GM23248 (cell line): Measurements from ENCODE around the gene LAMA4. TPM values are rescaled to one million over a fixed set of nuclear protein-coding genes. Genes with fewer than 3 reads are reported as not detected.

Source experiments
- DNase-seq: peaks from one replicate; pipeline ENCODE4 v3.0.0-alpha.2; 2015
- H2AFZ ChIP-seq: fragments of 200-600 bp; sonication (generic); 2 replicates; pipeline ENCODE4 v1.6.1; 2016; ENCODE audit warnings: antibody characterized with exemption
- H3F3A ChIP-seq: fragments of 200-600 bp; sonication (generic); 2 replicates; pipeline ENCODE4 v1.6.1; 2016; ENCODE audit warnings: mild to moderate bottlenecking, antibody characterized with exemption, mixed run types; ENCODE audit not compliant: insufficient read depth
- H3K27ac ChIP-seq: fragments of 200-600 bp; sonication (generic); 2 replicates; pipeline ENCODE4 v1.5.1; 2016; ENCODE audit warnings: mild to moderate bottlenecking
- H3K27me3 ChIP-seq: fragments of 200-600 bp; sonication (generic); replicated peaks from 2 replicates; pipeline ENCODE4 v1.6.1; 2016; ENCODE audit warnings: mild to moderate bottlenecking; ENCODE audit not compliant: insufficient read depth
- H3K36me3 ChIP-seq: fragments of 200-600 bp; sonication (generic); 2 replicates; pipeline ENCODE4 v1.6.1; 2016; ENCODE audit warnings: low read depth, mild to moderate bottlenecking
- H3K4me1 ChIP-seq: fragments of 200-600 bp; sonication (generic); 2 replicates; pipeline ENCODE4 v1.6.1; 2016; ENCODE audit warnings: mild to moderate bottlenecking; ENCODE audit not compliant: insufficient read depth
- H3K4me2 ChIP-seq: fragments of 200-600 bp; sonication (generic); one replicate; pipeline ENCODE4 v1.6.1; 2016; ENCODE audit warnings: mild to moderate bottlenecking; ENCODE audit not compliant: unreplicated experiment
- H3K4me3 ChIP-seq: fragments of 200-600 bp; sonication (generic); 2 replicates; pipeline ENCODE4 v1.5.1; 2016; ENCODE audit warnings: mild to moderate bottlenecking
- H3K79me2 ChIP-seq: fragments of 200-600 bp; sonication (generic); 2 replicates; pipeline ENCODE4 v1.6.1; 2016; ENCODE audit warnings: mild to moderate bottlenecking; ENCODE audit not compliant: insufficient read depth
- H3K9ac ChIP-seq: fragments of 200-600 bp; sonication (generic); 2 replicates; pipeline ENCODE4 v1.6.1; 2016; ENCODE audit warnings: mild to moderate bottlenecking
- H3K9me2 ChIP-seq: fragments of 200-600 bp; sonication (generic); 2 replicates; pipeline ENCODE4 v1.6.1; 2016; ENCODE audit warnings: mixed run types, mild to moderate bottlenecking, moderate library complexity; ENCODE audit not compliant: insufficient read depth
- H3K9me3 ChIP-seq: fragments of 200-600 bp; sonication (generic); one replicate; pipeline ENCODE4 v1.6.1; 2017; ENCODE audit warnings: low read depth
- H4K20me1 ChIP-seq: fragments of 200-600 bp; sonication (generic); 2 replicates; pipeline ENCODE4 v1.6.0; 2016; ENCODE audit not compliant: insufficient read depth
- EZH2 ChIP-seq: fragments of 200-600 bp; sonication (generic); IDR thresholded peaks from 2 replicates; pipeline ENCODE4 v1.6.1; 2018; ENCODE audit warnings: antibody characterized with exemption, mild to moderate bottlenecking; ENCODE audit not compliant: insufficient read depth, poor library complexity, severe bottlenecking
- EZH2phosphoT487 ChIP-seq: fragments of 200-600 bp; sonication (generic); IDR thresholded peaks from 2 replicates; pipeline ENCODE4 v1.6.1; 2018; ENCODE audit warnings: antibody characterized with exemption, moderate library complexity, mild to moderate bottlenecking, low read depth; ENCODE audit not compliant: insufficient read depth
- WGBS, 2 experiments: methylation state at CpG; one replicate each; pipeline ENCODE4 v1.1.6; 2015 to 2017; ENCODE audit warnings: low lambda C conversion rate in 2 of 2, low coverage in 1 of 2; ENCODE audit errors: missing lambda C conversion rate in 2 of 2; 5-methylcytosine and 5-hydroxymethylcytosine counted together
- in situ Hi-C: fragments of 300-500 bp; cut with MboI; formaldehyde crosslinking; loops from 2 replicates; pipeline ENCODE4 v1.15.0; 2020
- polyA plus RNA-seq: library from polyadenylated mRNA; unstranded; fragments of >200 nt; fragmentation: Nextera tagmentation; extraction: Ambion mirVana; gene quantifications from 2 replicates; pipeline ENCODE4 v1.2.1, GENCODE V29; 2016
- total RNA-seq: library from RNA; depleted of rRNA; stranded (reverse); fragments of >200 nt; shearing (Covaris generic); gene quantifications from 2 replicates; pipeline ENCODE4 v1.2.3, GENCODE V29; 2014

LAMA4 gene
- total and polyA plus RNA-seq, 2 experiments from 2014 or later = 331 to 429 TPM

GRCh38 chr6:112252571-112253497, 1.5 kb downstream of the LAMA4 start:
- H3K27me3 ChIP-seq = no peaks in the 10 kb centered on the region
- peak; percentile 75 for DNase-seq
- peaks cover 64% of the 10 kb centered on the region for H3F3A ChIP-seq
- H3K4me2 ChIP-seq = peak overlapping the region; percentile 96
- peak overlapping the region; percentile 95 for H3K9ac ChIP-seq
- peak overlapping the region; percentile 100 for H3K4me3 ChIP-seq
- in situ Hi-C loops = no loop called here
- WGBS, 2 experiments = 2 to 5% methylated on average over 2 of the region's 2 CpGs
- H3K27ac ChIP-seq = peak overlapping the region; percentile 82
- H3K79me2 ChIP-seq = peaks cover 66% of the 10 kb centered on the region
- H3K36me3 ChIP-seq = peaks cover 34% of the 10 kb centered on the region; the same call in 1 of the 2 replicates
- no peak for TF ChIP-seq EZH2
- TF ChIP-seq EZH2phosphoT487 = no peak
- H4K20me1 ChIP-seq = no peaks in the 10 kb centered on the region
- H3K9me2 ChIP-seq = no peaks in the 10 kb centered on the region
- peaks cover 42% of the 10 kb centered on the region for H3K4me1 ChIP-seq
- no peaks in the 10 kb centered on the region for H3K9me3 ChIP-seq
- no peak overlapping the region for H2AFZ ChIP-seq

- Histone ChIP-seq H3K27me3 (no peaks in the 10 kb centered on the region), H3K9ac (peak overlapping the region; percentile 95), H3K4me1 (peaks cover 57% of the 10 kb centered on the region), H3K79me2 (peaks cover 81% of the 10 kb centered on the region), H3K27ac (peak overlapping the region; percentile 82), H3K4me3 (peak overlapping the region; percentile 100), H4K20me1 (no peaks in the 10 kb centered on the region), H3K4me2 (peak overlapping the region; percentile 96), H3K9me3 (no peaks in the 10 kb centered on the region), H2AFZ (no peak overlapping the region), H3F3A (peaks cover 79% of the 10 kb centered on the region), H3K36me3 (peaks cover 40% of the 10 kb centered on the region; the same call in 1 of the 2 replicates), H3K9me2 (no peaks in the 10 kb centered on the region)
- DNase-seq = peak; percentile 83
- WGBS, 2 experiments = 5 to 6% methylated on average over 6 of the region's 6 CpGs
- no peak for TF ChIP-seq EZH2
- 0 out of 2 replicates have a peak, but pooled peaks have one; percentile 27 for TF ChIP-seq EZH2phosphoT487
- in situ Hi-C loops = no loop called here
These were observed 3.0 kb downstream of the LAMA4 start for GRCh38 chr6:112251171-112251875.

- H3K27ac ChIP-seq = peak overlapping the region; percentile 82
- DNase-seq = peak; percentile 80
These were observed 4.9 kb downstream of the LAMA4 start for GRCh38 chr6:112249489-112249888.

GRCh38 chr6:112247275-112247674, 7.1 kb downstream of the LAMA4 start:
- peaks cover 93% of the 10 kb centered on the region for H3F3A ChIP-seq
- WGBS, 2 experiments = 20 to 26% methylated on average over 5 of the region's 5 CpGs
- H3K9me3 ChIP-seq = no peaks in the 10 kb centered on the region
- no peak for DNase-seq
- H3K27ac ChIP-seq = peak overlapping the region; percentile 82
- peak overlapping the region; percentile 54 for H3K9ac ChIP-seq
- H3K4me2 ChIP-seq = peak overlapping the region; percentile 96
- H4K20me1 ChIP-seq = no peaks in the 10 kb centered on the region
- TF ChIP-seq EZH2phosphoT487 (no peak), EZH2 (no peak)
- no peaks in the 10 kb centered on the region for H3K27me3 ChIP-seq
- H3K36me3 ChIP-seq = peaks cover 37% of the 10 kb centered on the region; the same call in 1 of the 2 replicates
- H3K4me3 ChIP-seq = peak overlapping the region; percentile 100
- H2AFZ ChIP-seq = no peak overlapping the region
- H3K9me2 ChIP-seq = no peaks in the 10 kb centered on the region
- in situ Hi-C loops = no loop called here
- H3K4me1 ChIP-seq = peaks cover 89% of the 10 kb centered on the region
- peaks cover 100% of the 10 kb centered on the region for H3K79me2 ChIP-seq

More at GRCh38 chr6:112249489-112249888, 4.9 kb downstream of the LAMA4 start:
- Histone ChIP-seq H3K4me3 (peak overlapping the region; percentile 100), H3K9ac (peak overlapping the region; percentile 95), H3F3A (peaks cover 87% of the 10 kb centered on the region), H4K20me1 (no peaks in the 10 kb centered on the region), H3K79me2 (peaks cover 99% of the 10 kb centered on the region), H3K4me2 (peak overlapping the region; percentile 96), H3K4me1 (peaks cover 67% of the 10 kb centered on the region), H3K9me2 (no peaks in the 10 kb centered on the region), H3K9me3 (no peaks in the 10 kb centered on the region), H2AFZ (no peak overlapping the region), H3K27me3 (no peaks in the 10 kb centered on the region), H3K36me3 (peaks cover 40% of the 10 kb centered on the region; the same call in 1 of the 2 replicates)
- 2 to 5% methylated on average over 4 of the region's 4 CpGs for WGBS, 2 experiments
- in situ Hi-C loops = no loop called here
- no peak for TF ChIP-seq EZH2
- TF ChIP-seq EZH2phosphoT487 = no peak
